HG03432 (cell line): Measurements from ENCODE around the gene TECRL.

Source experiments
- ATAC-seq: cut with Tn5 transposase; IDR thresholded peaks from one replicate; pipeline ENCODE4 v1.9.1; 2021; ENCODE audit warnings: mild to moderate bottlenecking, moderate library complexity; ENCODE audit not compliant: unreplicated experiment

The TECRL gene, protein sequence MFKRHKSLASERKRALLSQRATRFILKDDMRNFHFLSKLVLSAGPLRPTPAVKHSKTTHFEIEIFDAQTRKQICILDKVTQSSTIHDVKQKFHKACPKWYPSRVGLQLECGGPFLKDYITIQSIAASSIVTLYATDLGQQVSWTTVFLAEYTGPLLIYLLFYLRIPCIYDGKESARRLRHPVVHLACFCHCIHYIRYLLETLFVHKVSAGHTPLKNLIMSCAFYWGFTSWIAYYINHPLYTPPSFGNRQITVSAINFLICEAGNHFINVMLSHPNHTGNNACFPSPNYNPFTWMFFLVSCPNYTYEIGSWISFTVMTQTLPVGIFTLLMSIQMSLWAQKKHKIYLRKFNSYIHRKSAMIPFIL

DNA sequence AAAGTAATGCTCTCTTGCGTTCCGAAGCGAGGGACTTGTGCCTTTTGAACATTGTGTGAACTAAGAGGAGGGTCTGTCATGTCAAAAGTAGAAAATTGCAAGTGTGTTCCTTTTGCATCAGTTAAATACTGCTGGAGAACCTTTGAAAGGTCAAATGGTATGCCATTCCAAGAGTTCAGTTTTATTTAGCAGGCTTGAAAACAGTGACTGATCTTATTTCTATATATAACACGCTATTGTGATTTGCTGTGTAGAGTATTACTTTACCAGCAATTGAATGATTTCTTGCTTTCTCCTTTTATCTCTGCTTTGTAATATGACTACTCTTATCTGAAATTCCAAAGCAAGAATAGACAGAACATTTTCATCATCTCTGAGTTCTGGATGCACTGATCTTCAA, at the start of gene TECRL:
TSS of gene TECRL (minus strand) at position 151 of the 400 bp plus-strand sequence. CDS start at position 52, 99 bp downstream.
- no peak for ATAC-seq

- ATAC-seq, result no peak
Measured at GRCh38 chr4:64432674-64433073, 23.4 kb upstream of the TECRL start.

- no peak for ATAC-seq
Measured at GRCh38 chr4:64430933-64431332, 21.7 kb upstream of the TECRL start.

DNA sequence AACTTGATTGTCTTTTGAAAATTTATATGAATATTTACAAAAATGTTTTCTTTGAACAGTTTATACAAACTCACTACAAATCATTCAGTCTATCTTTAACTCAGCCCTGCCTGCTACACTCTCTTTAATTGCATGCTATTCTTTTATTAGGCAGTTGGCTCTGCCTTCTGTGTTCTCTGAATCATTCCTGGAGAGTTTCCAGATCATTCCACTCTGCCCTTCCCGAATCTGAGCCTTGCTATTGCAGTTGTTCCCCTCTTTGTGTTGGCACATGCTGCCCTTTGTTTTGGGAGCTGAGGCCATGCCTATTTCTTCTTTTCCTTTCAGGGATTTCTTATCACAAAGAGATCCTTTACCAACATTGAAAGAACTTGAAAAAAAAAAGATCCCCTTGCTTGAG, 8.7 kb upstream of the TECRL start:
- ATAC-seq, result no peak

- no peak for ATAC-seq
Measured at GRCh38 chr4:64407000-64407399, 2.2 kb downstream of the TECRL start.

GRCh38 chr4:64405761-64406160, 3.5 kb downstream of the TECRL start:
- ATAC-seq, result no peak

DNA sequence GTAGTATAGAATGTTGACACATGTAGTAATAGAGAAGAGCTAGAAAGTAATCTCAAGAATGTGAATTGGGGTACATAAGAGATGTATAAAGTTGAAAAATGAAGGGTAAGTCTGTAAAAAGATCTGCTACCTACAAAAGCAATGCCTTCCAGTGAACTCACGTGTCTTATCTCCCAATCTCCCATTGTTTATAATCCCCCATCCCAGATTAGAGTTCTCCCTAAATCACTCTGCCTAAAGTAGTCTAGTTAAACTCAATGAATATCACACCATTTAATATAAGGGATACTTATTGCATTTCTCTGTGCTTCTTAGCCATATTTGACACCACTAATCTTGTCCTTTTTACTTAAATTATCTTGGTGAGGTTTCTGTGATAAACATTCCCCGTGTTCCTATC, 6.6 kb downstream of the TECRL start:
- ATAC-seq, result no peak

DNA sequence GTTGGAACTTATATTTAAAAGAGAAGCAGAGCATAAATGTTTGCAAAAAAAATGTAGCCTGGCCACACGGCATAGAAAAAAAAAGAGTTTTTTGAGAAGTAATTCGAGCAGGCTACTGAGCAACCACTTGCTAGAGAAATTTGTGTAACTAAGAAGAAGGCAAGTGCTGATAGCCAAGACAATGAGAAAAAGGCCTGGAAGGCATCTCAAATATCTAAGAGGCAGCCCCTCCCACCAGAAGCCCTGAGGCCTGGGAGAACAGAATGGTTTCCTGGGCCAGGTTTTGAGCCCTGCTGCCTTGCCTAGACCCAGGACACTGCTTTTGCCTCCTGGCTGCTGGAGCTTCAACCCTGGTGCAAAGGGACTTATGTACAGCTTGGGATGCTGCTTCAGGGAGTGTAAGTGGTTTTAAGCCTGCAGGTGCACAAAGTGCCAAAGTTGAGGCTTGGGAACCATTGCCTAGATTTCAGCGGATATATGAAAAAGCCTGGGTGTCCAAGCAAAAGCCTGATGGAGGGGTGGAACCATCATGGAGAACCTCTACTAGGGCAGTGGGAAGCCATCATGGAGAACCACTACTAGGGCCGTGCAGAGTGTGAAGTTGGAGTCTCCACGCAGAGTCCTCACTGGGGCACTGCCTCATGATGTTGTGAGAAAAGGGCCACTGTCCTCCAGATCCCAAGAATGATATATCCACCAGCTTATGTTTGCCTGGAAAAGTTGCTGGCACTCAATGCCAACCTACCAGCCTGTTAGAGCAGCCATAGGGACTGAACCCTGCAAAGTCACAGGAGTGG, 9.7 kb downstream of the TECRL start:
- no peak for ATAC-seq

GRCh38 chr4:64394469-64394868, 14.8 kb downstream of the TECRL start:
- no peak for ATAC-seq

DNA sequence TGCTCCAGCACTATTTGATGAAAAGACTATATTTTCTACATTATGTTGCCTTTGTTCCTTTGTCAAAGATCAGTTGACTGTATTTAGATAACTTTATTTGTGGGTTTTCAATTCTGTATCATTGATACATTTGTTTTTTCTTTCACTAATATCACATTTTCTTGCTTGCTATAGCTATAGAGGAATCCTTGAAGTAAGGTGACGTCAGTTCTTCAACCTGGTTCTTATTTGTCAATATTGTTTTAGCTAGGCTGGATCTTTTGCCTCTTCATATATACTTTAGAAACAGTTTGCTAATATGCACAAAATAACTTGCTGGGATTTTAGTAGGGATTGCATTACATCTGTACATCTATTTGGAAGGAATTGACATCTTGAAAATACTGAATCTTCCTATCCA, 21.0 kb downstream of the TECRL start:
- no peak for ATAC-seq

GRCh38 chr4:64385220-64385619, 24.0 kb downstream of the TECRL start:
- ATAC-seq, result no peak

GRCh38 chr4:64384237-64385203, 24.7 kb downstream of the TECRL start:
- no peak for ATAC-seq

DNA sequence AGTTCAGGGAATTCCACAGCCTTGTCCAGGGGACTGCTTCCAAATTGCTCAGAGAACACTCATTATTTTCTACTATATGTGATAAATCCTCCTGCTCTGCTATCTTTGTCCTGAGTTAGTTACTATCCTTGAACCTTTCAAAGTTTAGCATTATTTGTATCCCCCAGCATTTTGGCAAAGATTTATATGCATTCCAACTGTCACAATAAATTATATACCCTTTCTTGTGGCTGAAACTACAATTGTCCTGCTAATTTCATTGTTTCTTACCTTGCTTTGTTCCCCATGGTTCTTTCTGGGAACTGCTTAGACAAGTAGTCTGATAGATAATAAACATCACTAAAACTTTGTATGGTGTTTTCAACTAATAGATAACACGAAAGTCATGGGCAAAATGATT, 40.5 kb downstream of the TECRL start:
- no peak for ATAC-seq

- ATAC-seq, result no peak
Measured at GRCh38 chr4:64361399-64361740, 47.9 kb downstream of the TECRL start.

- no peak for ATAC-seq
Measured at GRCh38 chr4:64360664-64361398, 48.4 kb downstream of the TECRL start.

- ATAC-seq, result no peak
Measured at GRCh38 chr4:64359489-64359888, 49.8 kb downstream of the TECRL start.

DNA sequence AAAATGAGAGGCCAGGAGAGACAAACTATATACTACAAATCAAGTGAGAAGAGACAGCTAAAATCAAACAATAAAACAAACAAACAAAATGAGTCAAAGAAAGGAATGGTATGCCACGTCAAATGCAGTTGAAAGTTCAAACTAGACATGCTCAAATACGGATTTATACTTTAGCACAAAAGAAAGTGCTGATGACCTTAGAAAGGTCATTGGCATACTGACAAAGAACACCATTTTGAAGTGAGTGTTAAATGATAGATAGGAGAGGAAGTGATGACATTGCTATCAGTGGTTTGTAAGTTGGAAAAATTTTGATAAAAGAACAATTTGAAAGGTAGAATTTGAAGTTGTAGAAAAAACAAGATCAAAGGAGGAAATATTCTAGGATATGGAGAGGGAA, 55.3 kb downstream of the TECRL start:
- no peak for ATAC-seq

DNA sequence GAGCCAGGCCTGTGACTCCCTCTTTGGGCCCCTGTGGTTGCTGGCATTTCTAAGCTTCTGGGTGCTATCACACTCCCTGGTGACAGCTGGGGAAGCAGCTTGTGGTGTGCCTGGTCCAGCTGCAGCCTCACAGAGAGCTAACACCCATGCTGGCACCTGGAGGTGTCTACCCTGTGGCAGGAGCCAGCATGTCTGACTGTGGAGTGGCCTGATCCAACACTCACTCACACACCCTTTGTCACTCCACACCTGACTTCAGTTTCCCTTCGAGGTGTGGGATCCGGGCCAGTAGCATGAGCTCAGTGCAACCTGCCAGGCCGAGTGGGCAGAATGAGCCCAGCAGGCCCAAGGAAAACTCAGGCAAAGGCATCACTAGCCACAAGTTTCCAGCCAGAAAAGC, 67.5 kb downstream of the TECRL start:
- ATAC-seq, result no peak

- ATAC-seq, result no peak
Measured at GRCh38 chr4:64340218-64341110, 68.8 kb downstream of the TECRL start.

GRCh38 chr4:64334964-64335363, 74.3 kb downstream of the TECRL start:
- ATAC-seq, result no peak
